K562 (cell line): Measurements from ENCODE around the gene LMO2. TPM values are rescaled to one million over a fixed set of nuclear protein-coding genes. Genes with fewer than 3 reads are reported as not detected.

Experiments used
- DIDO1 ChIP-seq: fragments of 450-650 bp; IDR thresholded peaks from 2 replicates; pipeline ENCODE4 v1.6.1; 2016; ENCODE audit warnings: low read depth, missing biosample characterization, missing genetic modification characterization
- DNMT1 ChIP-seq: fragments of 450-650 bp; IDR thresholded peaks from 2 replicates; pipeline ENCODE4 v1.6.1; 2016; ENCODE audit warnings: antibody characterized with exemption, mild to moderate bottlenecking
- KDM1A ChIP-seq, 2 experiments: fragments of 450-650 bp; IDR thresholded peaks; 2 replicates each; pipeline ENCODE4 v1.6.1; 2016; ENCODE audit warnings: mild to moderate bottlenecking in 2 of 2
- L3MBTL2 ChIP-seq: fragments of 450-650 bp; IDR thresholded peaks from 2 replicates; pipeline ENCODE4 v1.6.1; 2016; ENCODE audit warnings: mild to moderate bottlenecking, moderate library complexity
- NUFIP1 ChIP-seq: fragments of 450-650 bp; IDR thresholded peaks from 2 replicates; pipeline ENCODE4 v1.6.1; 2018; ENCODE audit not compliant: partially characterized antibody
- POLR2G ChIP-seq: fragments of 200-400 bp; formaldehyde crosslinking; IDR thresholded peaks from 2 replicates; pipeline ENCODE4 v1.6.1; 2017; ENCODE audit warnings: low read depth, mild to moderate bottlenecking, antibody characterized with exemption, low read length, moderate library complexity
- PURB ChIP-seq: sonication (generic); formaldehyde crosslinking; IDR thresholded peaks from 2 replicates; pipeline ENCODE4 v1.9.0; 2021; ENCODE audit warnings: low read depth, mild to moderate bottlenecking, missing genetic modification reagents
- ZNF280A ChIP-seq: fragments of 450-650 bp; IDR thresholded peaks from 2 replicates; pipeline ENCODE4 v1.6.1; 2018; ENCODE audit warnings: mild to moderate bottlenecking, low read depth; ENCODE audit not compliant: partially characterized antibody
- ZNF507 ChIP-seq: conservative IDR thresholded peaks from 2 replicates; pipeline ENCODE4 v1.6.1; 2017; ENCODE audit warnings: missing genetic modification characterization, missing compliant biosample characterization
- ZNF778 ChIP-seq: fragments of 450-650 bp; formaldehyde crosslinking; IDR thresholded peaks from 2 replicates; pipeline ENCODE4 v1.4.0; 2020; ENCODE audit warnings: mild to moderate bottlenecking, moderate library complexity
- polyA plus RNA-seq, 8 experiments: library from polyadenylated mRNA; depleted of rRNA in 4 of 8; stranded (reverse) in 5 of 8; unstranded in 3 of 8; fragments of >200 nt; fragmentation: Nextera tagmentation in 2 of 8; fragmentation: Illumina TruSeq in 1 of 8; extraction: Ambion mirVana in 2 of 8; extraction: Trizol in 1 of 8; gene quantifications; 2 replicates each; pipeline versions ENCODE4 v1.2.1 to v1.2.3, GENCODE V29; 2011 to 2014; ENCODE audit warnings: inconsistent platforms in 1 of 8, missing spikeins in 1 of 8
- total RNA-seq, 7 experiments: library from RNA; depleted of rRNA in 6 of 7; stranded (reverse); fragments of >200 nt in 6 of 7; fragmentation: Illumina TruSeq in 2 of 7; extraction: Trizol in 2 of 7; gene quantifications; 2 replicates each; pipeline versions ENCODE4 v1.2.1 to v1.2.3, GENCODE V29; 2011 to 2021; ENCODE audit warnings: low replicate concordance in 1 of 7
- TF ChIP-seq, protein P1 (sequence below): IDR thresholded peaks from 2 replicates; pipeline ENCODE4 v1.6.1; 2011; ENCODE audit warnings: borderline replicate concordance, low read depth, mild to moderate bottlenecking, moderate library complexity, low read length; ENCODE audit not compliant: insufficient read depth, poor library complexity, severe bottlenecking
- TF ChIP-seq, protein P2 (sequence below): fragments of 200-800 bp; sonication (Bioruptor generic); IDR thresholded peaks from 2 replicates; pipeline ENCODE4 v1.6.1; 2017; ENCODE audit warnings: missing genetic modification characterization, missing compliant biosample characterization

LMO2 gene
- total and polyA plus RNA-seq, 9 of the 15 experiments (the other 6 are each of a cell fraction or from before 2014, with no cell fraction given) = 6.9 to 126 (median 91.5) TPM

- TF ChIP-seq, protein P1, sequence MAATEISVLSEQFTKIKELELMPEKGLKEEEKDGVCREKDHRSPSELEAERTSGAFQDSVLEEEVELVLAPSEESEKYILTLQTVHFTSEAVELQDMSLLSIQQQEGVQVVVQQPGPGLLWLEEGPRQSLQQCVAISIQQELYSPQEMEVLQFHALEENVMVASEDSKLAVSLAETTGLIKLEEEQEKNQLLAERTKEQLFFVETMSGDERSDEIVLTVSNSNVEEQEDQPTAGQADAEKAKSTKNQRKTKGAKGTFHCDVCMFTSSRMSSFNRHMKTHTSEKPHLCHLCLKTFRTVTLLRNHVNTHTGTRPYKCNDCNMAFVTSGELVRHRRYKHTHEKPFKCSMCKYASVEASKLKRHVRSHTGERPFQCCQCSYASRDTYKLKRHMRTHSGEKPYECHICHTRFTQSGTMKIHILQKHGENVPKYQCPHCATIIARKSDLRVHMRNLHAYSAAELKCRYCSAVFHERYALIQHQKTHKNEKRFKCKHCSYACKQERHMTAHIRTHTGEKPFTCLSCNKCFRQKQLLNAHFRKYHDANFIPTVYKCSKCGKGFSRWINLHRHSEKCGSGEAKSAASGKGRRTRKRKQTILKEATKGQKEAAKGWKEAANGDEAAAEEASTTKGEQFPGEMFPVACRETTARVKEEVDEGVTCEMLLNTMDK = peak; percentile 70
- TF ChIP-seq ZNF507 (no peak), DNMT1 (no peak), DIDO1 (no peak), KDM1A (IDR thresholded peaks at IDR 0.05) (no peak), ZNF280A (no peak), PURB (CRISPR knock-in tag) (no peak), NUFIP1 (no peak), POLR2G (peak; percentile 67), ZNF778 (CRISPR knock-in tag) (no peak), L3MBTL2 (peak; percentile 24; the same call in 1 of the 2 replicates)
- TF ChIP-seq, protein P2, sequence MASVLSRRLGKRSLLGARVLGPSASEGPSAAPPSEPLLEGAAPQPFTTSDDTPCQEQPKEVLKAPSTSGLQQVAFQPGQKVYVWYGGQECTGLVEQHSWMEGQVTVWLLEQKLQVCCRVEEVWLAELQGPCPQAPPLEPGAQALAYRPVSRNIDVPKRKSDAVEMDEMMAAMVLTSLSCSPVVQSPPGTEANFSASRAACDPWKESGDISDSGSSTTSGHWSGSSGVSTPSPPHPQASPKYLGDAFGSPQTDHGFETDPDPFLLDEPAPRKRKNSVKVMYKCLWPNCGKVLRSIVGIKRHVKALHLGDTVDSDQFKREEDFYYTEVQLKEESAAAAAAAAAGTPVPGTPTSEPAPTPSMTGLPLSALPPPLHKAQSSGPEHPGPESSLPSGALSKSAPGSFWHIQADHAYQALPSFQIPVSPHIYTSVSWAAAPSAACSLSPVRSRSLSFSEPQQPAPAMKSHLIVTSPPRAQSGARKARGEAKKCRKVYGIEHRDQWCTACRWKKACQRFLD (CRISPR knock-in tag) = peak; percentile 54; the same call in 1 of the 2 replicates
Observed at GRCh38 chr11:33868647-33869461, 23.0 kb downstream of the LMO2 start (continued).
